Measurements from ENCODE around the gene ZNRF2. TPM values are rescaled to one million over a fixed set of nuclear protein-coding genes. Genes with fewer than 3 reads are reported as not detected.

The ZNRF2 gene
- total RNA-seq, 1 experiment from 2014 or later = 22.1 TPM

DNA sequence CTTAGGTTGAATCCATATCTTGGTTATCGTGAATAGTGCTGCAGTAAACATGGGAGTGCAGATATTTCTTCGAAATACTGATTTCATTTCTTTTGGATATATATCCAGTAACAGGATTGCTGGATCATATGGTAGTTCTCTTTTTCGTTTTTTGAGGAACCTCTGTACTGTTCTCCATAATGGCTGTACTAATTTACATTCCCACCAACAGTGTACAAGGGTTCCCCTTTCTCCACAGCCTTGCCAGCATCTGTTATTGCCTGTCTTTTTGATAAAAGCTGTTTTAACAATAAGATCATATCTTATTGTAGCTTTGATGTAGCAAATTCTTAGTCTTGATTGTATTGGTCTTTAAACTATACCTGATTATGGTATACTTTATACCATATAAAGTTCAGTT is 45.3 kb downstream of the ZNRF2 start:
- H3K36me3 ChIP-seq (ENCODE audit: control insufficient read depth, insufficient read depth, low read length) = no peaks in the 10 kb centered on the region
- ATAC-seq = no peak
- POLR2A ChIA-PET = interaction anchor here (0.6 kb wide), 1 partner anchor 25 kb away, joined by 5 read pairs; no protein-coding TSS in a partner anchor
- CTCF ChIA-PET = interaction anchor here (1.1 kb wide), 1 partner anchor 22 kb away, joined by 4 read pairs; no protein-coding TSS in a partner anchor
- no peak for TF ChIP-seq TCF7L2 (IDR thresholded peaks at IDR 0.05; ENCODE audit: low read depth, low read length)
- TF ChIP-seq, protein P1, sequence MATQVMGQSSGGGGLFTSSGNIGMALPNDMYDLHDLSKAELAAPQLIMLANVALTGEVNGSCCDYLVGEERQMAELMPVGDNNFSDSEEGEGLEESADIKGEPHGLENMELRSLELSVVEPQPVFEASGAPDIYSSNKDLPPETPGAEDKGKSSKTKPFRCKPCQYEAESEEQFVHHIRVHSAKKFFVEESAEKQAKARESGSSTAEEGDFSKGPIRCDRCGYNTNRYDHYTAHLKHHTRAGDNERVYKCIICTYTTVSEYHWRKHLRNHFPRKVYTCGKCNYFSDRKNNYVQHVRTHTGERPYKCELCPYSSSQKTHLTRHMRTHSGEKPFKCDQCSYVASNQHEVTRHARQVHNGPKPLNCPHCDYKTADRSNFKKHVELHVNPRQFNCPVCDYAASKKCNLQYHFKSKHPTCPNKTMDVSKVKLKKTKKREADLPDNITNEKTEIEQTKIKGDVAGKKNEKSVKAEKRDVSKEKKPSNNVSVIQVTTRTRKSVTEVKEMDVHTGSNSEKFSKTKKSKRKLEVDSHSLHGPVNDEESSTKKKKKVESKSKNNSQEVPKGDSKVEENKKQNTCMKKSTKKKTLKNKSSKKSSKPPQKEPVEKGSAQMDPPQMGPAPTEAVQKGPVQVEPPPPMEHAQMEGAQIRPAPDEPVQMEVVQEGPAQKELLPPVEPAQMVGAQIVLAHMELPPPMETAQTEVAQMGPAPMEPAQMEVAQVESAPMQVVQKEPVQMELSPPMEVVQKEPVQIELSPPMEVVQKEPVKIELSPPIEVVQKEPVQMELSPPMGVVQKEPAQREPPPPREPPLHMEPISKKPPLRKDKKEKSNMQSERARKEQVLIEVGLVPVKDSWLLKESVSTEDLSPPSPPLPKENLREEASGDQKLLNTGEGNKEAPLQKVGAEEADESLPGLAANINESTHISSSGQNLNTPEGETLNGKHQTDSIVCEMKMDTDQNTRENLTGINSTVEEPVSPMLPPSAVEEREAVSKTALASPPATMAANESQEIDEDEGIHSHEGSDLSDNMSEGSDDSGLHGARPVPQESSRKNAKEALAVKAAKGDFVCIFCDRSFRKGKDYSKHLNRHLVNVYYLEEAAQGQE (IDR thresholded peaks at IDR 0.05; ENCODE audit: insufficient read depth in 1 of 2, low read depth in 2 of 2, low read length in 1 of 2) = no peak
- TF ChIP-seq, protein P2, sequence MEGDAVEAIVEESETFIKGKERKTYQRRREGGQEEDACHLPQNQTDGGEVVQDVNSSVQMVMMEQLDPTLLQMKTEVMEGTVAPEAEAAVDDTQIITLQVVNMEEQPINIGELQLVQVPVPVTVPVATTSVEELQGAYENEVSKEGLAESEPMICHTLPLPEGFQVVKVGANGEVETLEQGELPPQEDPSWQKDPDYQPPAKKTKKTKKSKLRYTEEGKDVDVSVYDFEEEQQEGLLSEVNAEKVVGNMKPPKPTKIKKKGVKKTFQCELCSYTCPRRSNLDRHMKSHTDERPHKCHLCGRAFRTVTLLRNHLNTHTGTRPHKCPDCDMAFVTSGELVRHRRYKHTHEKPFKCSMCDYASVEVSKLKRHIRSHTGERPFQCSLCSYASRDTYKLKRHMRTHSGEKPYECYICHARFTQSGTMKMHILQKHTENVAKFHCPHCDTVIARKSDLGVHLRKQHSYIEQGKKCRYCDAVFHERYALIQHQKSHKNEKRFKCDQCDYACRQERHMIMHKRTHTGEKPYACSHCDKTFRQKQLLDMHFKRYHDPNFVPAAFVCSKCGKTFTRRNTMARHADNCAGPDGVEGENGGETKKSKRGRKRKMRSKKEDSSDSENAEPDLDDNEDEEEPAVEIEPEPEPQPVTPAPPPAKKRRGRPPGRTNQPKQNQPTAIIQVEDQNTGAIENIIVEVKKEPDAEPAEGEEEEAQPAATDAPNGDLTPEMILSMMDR (IDR thresholded peaks at IDR 0.05) = no peak
- TF ChIP-seq SIN3A (IDR thresholded peaks at IDR 0.05; ENCODE audit: borderline replicate concordance, insufficient read depth, low read depth, low read length) = no peak
- TF ChIP-seq POLR2AphosphoS5 (IDR thresholded peaks at IDR 0.05; ENCODE audit: low read depth, low read length) = no peak
- no peak overlapping the region for H3K27ac ChIP-seq (ENCODE audit: low read length)
- no peaks in the 10 kb centered on the region for H3K27me3 ChIP-seq (ENCODE audit: control insufficient read depth, insufficient read depth, low read length)
- no peaks in the 10 kb centered on the region for H3K4me1 ChIP-seq (ENCODE audit: control insufficient read depth, insufficient read depth, low read length)
- intact Hi-C loops (cut with micrococcal nuclease; ENCODE audit: unreplicated experiment) (no loop called here), in situ Hi-C loops (cut with HindIII; ENCODE audit: low pct_unique_long_range_greater_than_20kb, low sequenced_read_pairs) (no loop called here)
- no peak overlapping the region for H3K4me3 ChIP-seq (ENCODE audit: low read depth in 2 of 2, low read length in 2 of 2)
- no peaks in the 10 kb centered on the region for H3K9me3 ChIP-seq (ENCODE audit: control insufficient read depth, insufficient read depth, low read depth, low read length)
- no peak for DNase-seq (ENCODE audit: low read depth, low spot score)
- BruUV-seq (replicated peaks) = no TSS peak

DNA sequence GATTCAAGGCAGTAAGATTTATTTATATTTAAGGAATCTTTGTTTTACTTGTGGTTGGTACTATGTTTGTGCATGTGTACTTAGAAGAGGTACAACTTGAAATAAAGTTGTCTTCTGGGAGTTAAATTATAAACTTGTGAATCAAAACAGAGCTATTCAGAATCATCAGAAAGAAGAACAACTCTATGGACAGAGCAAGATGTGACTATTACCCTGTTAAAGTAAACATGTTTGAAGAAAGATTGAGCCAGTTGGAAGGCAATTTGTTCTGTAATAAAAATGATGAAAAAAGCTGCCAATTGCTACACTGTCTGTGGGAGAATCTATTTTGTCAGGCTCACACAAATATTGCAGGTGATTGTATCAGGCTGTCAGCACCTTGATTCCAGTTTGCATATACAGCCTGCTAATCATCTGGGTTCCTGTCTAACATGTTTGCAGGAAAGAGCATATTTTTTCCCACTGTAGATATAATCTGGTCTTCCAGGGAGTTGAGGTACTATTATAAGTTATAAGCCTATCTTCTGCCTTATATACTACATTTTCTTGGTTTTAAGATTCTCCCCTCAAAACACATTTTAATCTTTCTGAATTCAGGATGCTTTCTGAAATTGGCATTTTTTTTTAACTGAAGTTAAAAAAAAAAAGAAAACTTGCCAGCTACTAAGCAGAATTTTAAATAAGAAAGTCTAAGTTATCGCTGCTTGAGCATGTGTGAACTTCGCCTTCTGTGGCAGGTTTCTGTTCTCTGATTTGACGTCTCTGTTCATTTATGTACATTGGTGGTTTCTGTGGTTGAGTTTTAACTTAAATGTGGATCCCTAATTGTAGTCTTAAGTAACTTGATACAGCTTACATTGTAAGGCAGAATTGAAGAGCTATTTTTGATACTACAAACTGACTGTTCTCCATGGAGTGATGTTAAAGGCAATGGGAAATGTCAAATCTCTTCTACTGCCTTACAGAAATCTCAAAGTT is 46.0 kb downstream of the ZNRF2 start:
- no peaks in the 10 kb centered on the region for H3K27me3 ChIP-seq (ENCODE audit: control insufficient read depth, insufficient read depth, low read length)
- H3K27ac ChIP-seq (ENCODE audit: low read length) = no peak overlapping the region
- intact Hi-C loops (cut with micrococcal nuclease; ENCODE audit: unreplicated experiment) (no loop called here), in situ Hi-C loops (cut with HindIII; ENCODE audit: low pct_unique_long_range_greater_than_20kb, low sequenced_read_pairs) (no loop called here)
- TF ChIP-seq, protein P1 (IDR thresholded peaks at IDR 0.05; ENCODE audit: insufficient read depth in 1 of 2, low read depth in 2 of 2, low read length in 1 of 2) = no peak
- TF ChIP-seq, protein P2 (IDR thresholded peaks at IDR 0.05) = no peak
- TF ChIP-seq TCF7L2 (IDR thresholded peaks at IDR 0.05; ENCODE audit: low read depth, low read length) = no peak
- TF ChIP-seq SIN3A (IDR thresholded peaks at IDR 0.05; ENCODE audit: borderline replicate concordance, insufficient read depth, low read depth, low read length) = no peak
- no peak for TF ChIP-seq POLR2AphosphoS5 (IDR thresholded peaks at IDR 0.05; ENCODE audit: low read depth, low read length)
- H3K4me3 ChIP-seq (ENCODE audit: low read depth in 2 of 2, low read length in 2 of 2) = no peak overlapping the region
- ATAC-seq (no peak), DNase-seq (ENCODE audit: low read depth, low spot score) (no peak)
- CTCF ChIA-PET = interaction anchor here (1.1 kb wide), 1 partner anchor 21 kb away, joined by 4 read pairs; no protein-coding TSS in a partner anchor
- no peaks in the 10 kb centered on the region for H3K9me3 ChIP-seq (ENCODE audit: control insufficient read depth, insufficient read depth, low read depth, low read length)
- H3K36me3 ChIP-seq (ENCODE audit: control insufficient read depth, insufficient read depth, low read length) = no peaks in the 10 kb centered on the region
- POLR2A ChIA-PET = interaction anchor here (0.6 kb wide), 2 partner anchors 20 to 26 kb away, joined by 3 to 5 read pairs; no protein-coding TSS in a partner anchor
- no TSS peak for BruUV-seq (replicated peaks)
- H3K4me1 ChIP-seq (ENCODE audit: control insufficient read depth, insufficient read depth, low read length) = no peaks in the 10 kb centered on the region; the same call in 1 of the 2 replicates

Measured in Panc1 (cell line).